Measurements from ENCODE around the gene MAZ. TPM values are rescaled to one million over a fixed set of nuclear protein-coding genes. Genes with fewer than 3 reads are reported as not detected.
A peak's percentile ranks its signal among the peaks of the same experiment; 100 is the strongest.

MAZ gene
- total and polyA plus RNA-seq, 2 of the 13 experiments (the other 11 are each of a cell fraction or from before 2014, with no cell fraction given) = 203 to 277 TPM

DNA sequence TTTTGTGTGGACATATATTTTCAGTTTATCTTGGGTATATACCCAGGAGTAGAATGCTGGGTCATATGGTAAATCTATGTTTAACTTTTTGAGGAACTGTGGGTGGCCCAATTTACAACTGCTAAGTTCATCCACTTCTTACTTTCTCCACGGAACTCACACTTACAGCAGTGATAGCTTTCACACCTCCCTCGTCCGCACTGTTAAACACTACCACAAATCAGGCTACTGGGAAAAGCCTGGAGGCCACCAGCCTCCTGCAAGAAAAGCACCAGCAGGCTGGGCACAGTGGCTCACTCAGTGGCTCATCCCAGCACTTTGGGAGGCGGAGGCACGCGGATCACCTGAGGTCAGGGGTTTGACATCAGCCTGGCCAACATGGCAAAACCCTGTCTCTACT lies 43.0 kb upstream of the MAZ start:
- in situ Hi-C loops (cut with HindIII; ENCODE audit: extremely low pct_ligation_motif_present, low pct_unique_long_range_greater_than_20kb) (no loop called here), intact Hi-C loops (cut with micrococcal nuclease; ENCODE audit: unreplicated experiment) (no loop called here)
- ATAC-seq = no peak
- ChIA-PET CTCF (ENCODE audit: low intra/inter-chr PET ratio, low total read pairs) (no interaction called here), POLR2A (interaction anchor here (0.6 kb wide), 1 partner anchor 9 kb away, joined by 3 read pairs; no protein-coding TSS in a partner anchor)
- Histone ChIP-seq H3K36me3 (replicated peaks in 1 of 2; ENCODE audit: control insufficient read depth in 1 of 2, insufficient read depth in 2 of 2, low read length in 2 of 2) (no peaks in the 10 kb centered on the region), H3K27ac (ENCODE audit: extremely low read length, insufficient read depth, low read length) (no peak overlapping the region), H4K20me1 (ENCODE audit: insufficient read depth, low read length) (no peaks in the 10 kb centered on the region), H3K4me1 (ENCODE audit: insufficient read depth, low read length) (peaks cover 96% of the 10 kb centered on the region), H2AFZ (ENCODE audit: low read length) (no peak overlapping the region), H3K4me2 (ENCODE audit: low read depth, low read length) (no peak overlapping the region), H3K9me3 (ENCODE audit: low read length) (no peaks in the 10 kb centered on the region), H3K9ac (ENCODE audit: insufficient read depth, low read depth, low read length) (no peak overlapping the region), H3K27me3 (ENCODE audit: control insufficient read depth in 1 of 2, insufficient read depth in 2 of 2, low read length in 2 of 2) (no peaks in the 10 kb centered on the region), H3K79me2 (ENCODE audit: insufficient read depth, low read length) (no peaks in the 10 kb centered on the region), H3K4me3 (replicated peaks in 1 of 3; ENCODE audit: insufficient read depth in 1 of 3, low read depth in 2 of 3, low read length in 3 of 3) (no peak overlapping the region)
- DNase-seq (ENCODE audit: low spot score) = no peak
- TF ChIP-seq RFXAP (CRISPR knock-in tag; IDR thresholded peaks at IDR 0.05; ENCODE audit: borderline replicate concordance) = no peak
- BruUV-seq (replicated peaks) = no TSS peak
- 94% methylated on average over 6 of the region's 6 CpGs for WGBS (ENCODE audit: low lambda C conversion rate)
- FAIRE-seq = no peak

DNA sequence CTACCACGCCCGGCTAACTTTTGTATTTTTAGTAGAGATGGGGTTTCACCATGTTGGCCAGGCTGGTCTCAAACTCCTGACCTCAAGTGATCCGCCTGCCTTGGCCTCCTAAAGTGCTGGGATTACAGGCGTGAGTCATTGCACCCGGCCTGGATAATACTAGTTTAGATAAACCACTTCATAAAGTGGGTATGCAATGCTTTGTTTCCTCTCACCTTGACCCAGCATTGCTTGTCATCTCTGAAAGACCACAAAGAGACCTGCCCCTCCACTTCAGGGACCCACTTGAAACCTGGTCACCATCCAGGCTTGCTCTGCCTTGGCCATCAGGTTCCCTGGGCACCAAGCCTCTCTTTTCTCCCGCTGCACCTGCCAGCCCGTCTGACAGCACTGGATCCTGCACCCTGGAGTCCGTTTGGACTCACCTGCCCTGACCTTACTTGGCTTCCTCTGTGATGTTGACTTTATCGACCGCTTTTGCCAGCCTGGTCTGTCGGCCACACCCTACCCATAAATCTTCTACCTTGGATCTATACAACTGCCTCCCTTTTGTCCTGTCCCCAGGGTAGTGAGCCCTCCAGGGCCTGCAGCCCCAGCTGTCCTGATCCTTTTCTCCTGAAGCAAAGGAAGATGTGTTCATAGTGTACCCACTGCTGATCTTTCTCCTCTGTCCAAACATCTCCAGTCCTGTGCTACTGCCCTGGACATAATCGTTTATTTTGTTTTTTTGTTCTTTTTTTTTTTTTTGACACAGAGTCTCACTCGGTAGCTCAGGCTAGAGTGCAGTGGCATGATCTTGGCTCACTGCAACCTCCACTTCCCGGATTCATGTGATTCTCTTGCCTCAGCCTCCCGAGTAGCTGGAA lies 40.9 kb upstream of the MAZ start:
- FAIRE-seq (peak; percentile 91), DNase-seq (ENCODE audit: low spot score) (peak; percentile 92), ATAC-seq (peak; percentile 93)
- no TSS peak for BruUV-seq (replicated peaks)
- intact Hi-C loops (cut with micrococcal nuclease; ENCODE audit: unreplicated experiment) = no loop called here
- Histone ChIP-seq H3K79me2 (ENCODE audit: insufficient read depth, low read length) (no peaks in the 10 kb centered on the region), H3K9me3 (ENCODE audit: low read length) (no peaks in the 10 kb centered on the region), H3K4me1 (ENCODE audit: insufficient read depth, low read length) (peaks cover 77% of the 10 kb centered on the region), H3K4me2 (ENCODE audit: low read depth, low read length) (peak overlapping the region; percentile 68), H3K27me3 (ENCODE audit: control insufficient read depth in 1 of 2, insufficient read depth in 2 of 2, low read length in 2 of 2) (no peaks in the 10 kb centered on the region), H4K20me1 (ENCODE audit: insufficient read depth, low read length) (no peaks in the 10 kb centered on the region), H3K36me3 (replicated peaks in 1 of 2; ENCODE audit: control insufficient read depth in 1 of 2, insufficient read depth in 2 of 2, low read length in 2 of 2) (no peaks in the 10 kb centered on the region), H3K27ac (ENCODE audit: extremely low read length, insufficient read depth, low read length) (peak overlapping the region; percentile 66), H2AFZ (ENCODE audit: low read length) (no peak overlapping the region), H3K9ac (ENCODE audit: insufficient read depth, low read depth, low read length) (no peak overlapping the region), H3K4me3 (replicated peaks in 1 of 3; ENCODE audit: insufficient read depth in 1 of 3, low read depth in 2 of 3, low read length in 3 of 3) (peak overlapping the region in 1 of 3 experiments; percentile 42; a peak in 1 of 6 replicates)
- 6% methylated on average over 15 of the region's 15 CpGs for WGBS (ENCODE audit: low lambda C conversion rate)
- ChIA-PET POLR2A (interaction anchor here (2.4 kb wide), 1 partner anchor 25 kb away, joined by 11 read pairs; the partner anchor contains the start of gene KIF22), CTCF (ENCODE audit: low intra/inter-chr PET ratio, low total read pairs) (no interaction called here)
- in situ Hi-C loops (cut with HindIII; ENCODE audit: extremely low pct_ligation_motif_present, low pct_unique_long_range_greater_than_20kb) = no loop called here
- TF ChIP-seq CHD4 (IDR thresholded peaks at IDR 0.05; ENCODE audit: borderline replicate concordance, low read length) (no peak), ZNF766 (CRISPR knock-in tag; IDR thresholded peaks at IDR 0.05; ENCODE audit: borderline replicate concordance) (peak; percentile 87; the same call in 1 of the 2 replicates), ZNF350 (CRISPR knock-in tag; IDR thresholded peaks at IDR 0.05; ENCODE audit: borderline replicate concordance, low read depth) (peak; percentile 93), BHLHE40 (IDR thresholded peaks at IDR 0.05; ENCODE audit: low read length) (0 out of 2 replicates have a peak, but pooled peaks have one; percentile 42), NFRKB (IDR thresholded peaks at IDR 0.05) (no peak), ZFP41 (CRISPR knock-in tag; IDR thresholded peaks at IDR 0.05; ENCODE audit: borderline replicate concordance) (no peak; the same call in 1 of the 2 replicates), ZNF772 (CRISPR knock-in tag; IDR thresholded peaks at IDR 0.05) (no peak), GABPB1 (CRISPR knock-in tag; IDR thresholded peaks at IDR 0.05) (peak; percentile 65), TEAD3 (CRISPR knock-in tag; optimal IDR thresholded peaks at IDR 0.05; ENCODE audit: borderline replicate concordance) (peak; percentile 84), ZNF558 (CRISPR knock-in tag; IDR thresholded peaks at IDR 0.05; ENCODE audit: borderline replicate concordance) (no peak), RFXANK (CRISPR knock-in tag; IDR thresholded peaks at IDR 0.05) (no peak), MAFK (conservative IDR thresholded peaks at IDR 0.05 in 1 of 2, IDR thresholded peaks at IDR 0.05 in 1 of 2; ENCODE audit: low read length in 2 of 2) (no peak), ZNF768 (CRISPR knock-in tag; IDR thresholded peaks at IDR 0.05) (no peak), ZNF354B (CRISPR knock-in tag; IDR thresholded peaks at IDR 0.05) (no peak), ZNF510 (CRISPR knock-in tag; IDR thresholded peaks at IDR 0.05; ENCODE audit: low read depth) (0 out of 2 replicates have a peak, but pooled peaks have one; percentile 39), BCL6 (CRISPR knock-in tag; IDR thresholded peaks at IDR 0.05) (peak; percentile 92)
- TF ChIP-seq, protein P1, sequence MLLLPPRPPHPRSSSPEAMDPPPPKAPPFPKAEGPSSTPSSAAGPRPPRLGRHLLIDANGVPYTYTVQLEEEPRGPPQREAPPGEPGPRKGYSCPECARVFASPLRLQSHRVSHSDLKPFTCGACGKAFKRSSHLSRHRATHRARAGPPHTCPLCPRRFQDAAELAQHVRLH (CRISPR knock-in tag; IDR thresholded peaks at IDR 0.05; ENCODE audit: borderline replicate concordance, low read depth) = peak; percentile 73

Data from HepG2 (cell line).